ENCODE results near the gene TBC1D9B.

TBC1D9B gene

DNA sequence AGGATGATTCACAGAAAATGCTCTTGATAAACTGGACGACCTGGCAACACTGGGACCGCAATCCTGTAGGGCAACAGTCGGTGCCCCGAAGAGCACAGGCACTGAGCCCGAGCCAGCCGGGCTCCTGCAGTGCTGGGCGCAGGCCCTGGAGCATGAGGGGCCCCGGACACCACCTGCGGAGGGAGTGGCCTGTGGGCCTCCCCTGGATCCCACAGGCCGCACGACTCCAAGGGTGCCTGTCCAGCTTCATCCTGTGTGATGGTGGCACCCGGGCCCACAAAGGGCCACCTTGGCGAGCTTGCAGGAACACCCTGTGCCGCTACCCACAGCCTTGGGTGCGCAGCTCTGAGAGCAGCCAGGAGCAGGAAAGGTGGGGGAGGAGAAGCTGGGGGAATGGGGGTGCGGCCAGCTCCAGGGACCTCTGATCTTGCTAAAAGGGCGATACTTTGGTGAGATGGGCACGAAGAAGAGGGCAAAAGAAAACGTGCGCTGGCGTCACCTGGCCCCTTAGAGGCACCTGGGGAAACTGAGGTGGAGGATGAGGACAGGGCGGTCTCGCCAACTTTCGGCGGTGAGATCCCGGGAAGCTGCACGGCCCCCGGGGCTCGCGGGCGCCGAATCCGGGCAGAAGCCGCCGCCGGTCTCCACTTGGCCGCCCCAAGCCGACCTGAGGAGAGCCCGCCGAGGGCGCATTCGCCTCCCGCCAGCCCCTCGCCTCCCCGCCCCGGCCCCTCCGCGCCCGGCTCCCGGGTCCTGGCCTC is 722 bp downstream of the TBC1D9B start:
- DNase-seq (ENCODE audit: low spot score): no peak

- no peak for DNase-seq (ENCODE audit: low spot score)
These were observed 1.4 kb downstream of the TBC1D9B start for GRCh38 chr5:179906294-179906794.

GRCh38 chr5:179905161-179905560 is 2.5 kb downstream of the TBC1D9B start:
- no peak for DNase-seq (ENCODE audit: low spot score)

DNA sequence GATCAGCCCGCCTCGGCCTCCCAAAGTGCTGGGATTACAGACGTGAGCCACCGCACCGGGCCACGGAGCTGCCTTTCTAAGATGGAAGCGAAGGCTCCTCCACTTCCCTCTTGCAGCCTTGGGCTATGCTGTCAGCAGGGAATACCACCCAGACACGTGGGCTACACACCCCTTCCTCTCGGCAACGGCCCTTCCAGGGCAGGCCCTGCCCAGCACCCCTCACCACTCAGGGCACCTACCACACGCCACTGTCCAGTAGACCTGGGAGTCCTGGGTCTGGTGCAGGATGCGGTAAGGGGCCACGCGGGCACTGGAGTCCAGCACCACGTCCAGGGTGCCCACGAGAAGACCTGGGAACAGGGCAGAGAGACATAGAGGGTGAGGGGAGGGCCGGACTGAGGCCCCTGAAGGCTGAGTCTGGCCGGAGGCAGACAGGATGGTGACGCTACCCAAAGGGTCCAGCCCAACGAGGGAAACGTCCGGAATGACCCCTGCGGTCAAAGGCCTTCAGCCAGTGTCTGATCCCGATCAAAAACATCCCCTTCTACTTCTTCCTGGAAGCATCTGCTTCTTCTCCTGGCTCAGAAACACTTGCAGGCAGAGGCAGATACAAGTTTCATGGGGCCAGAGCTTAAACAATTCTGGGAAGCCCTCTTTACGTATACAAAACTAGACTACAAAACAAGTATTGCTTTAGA is 3.1 kb downstream of the TBC1D9B start:
- DNase-seq (ENCODE audit: low spot score): no peak

GRCh38 chr5:179902763-179903158 is 4.9 kb downstream of the TBC1D9B start:
- no peak for DNase-seq (ENCODE audit: low spot score)

DNA sequence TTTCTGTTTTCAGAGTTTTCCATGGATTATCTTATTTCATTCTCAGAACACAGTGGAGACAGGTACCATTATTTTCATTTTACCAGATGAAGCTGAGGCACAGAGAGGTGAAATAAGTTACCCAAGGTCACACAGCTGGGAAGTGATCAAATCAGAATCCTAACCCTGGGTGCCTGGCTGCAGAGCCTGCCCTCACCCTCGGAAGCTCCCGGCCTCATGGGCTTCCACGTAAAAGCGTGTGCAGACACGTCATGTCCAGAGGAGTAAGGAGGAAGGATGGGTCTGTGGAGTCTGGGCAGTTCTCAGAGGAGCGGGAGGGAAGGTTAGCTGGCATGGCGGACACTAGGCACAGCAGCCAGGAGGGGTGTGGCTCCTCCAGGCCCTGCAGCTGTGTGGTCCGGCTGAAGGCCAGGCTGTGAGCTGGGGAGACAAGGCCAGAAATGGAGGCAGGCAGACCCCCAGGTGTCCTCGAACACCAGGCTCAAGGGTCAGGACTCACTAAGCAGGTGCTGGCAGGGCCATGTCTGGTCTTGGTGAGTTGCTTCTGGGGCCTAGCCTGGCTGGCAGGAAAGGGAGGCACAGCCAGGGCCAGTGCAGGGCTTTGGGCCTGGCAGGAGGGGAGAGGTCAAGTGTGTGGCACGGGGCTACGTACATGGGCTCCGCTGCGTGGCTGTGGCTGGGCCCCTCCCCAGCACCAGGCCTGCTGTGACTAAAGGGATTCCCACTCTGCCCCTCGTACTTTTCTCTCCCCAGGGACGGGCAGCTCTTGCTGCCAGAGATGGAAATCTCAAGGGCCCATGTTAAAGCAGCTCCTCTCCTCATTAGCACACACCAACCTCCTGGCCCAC is 5.6 kb downstream of the TBC1D9B start:
- DNase-seq (ENCODE audit: low spot score): no peak

DNA sequence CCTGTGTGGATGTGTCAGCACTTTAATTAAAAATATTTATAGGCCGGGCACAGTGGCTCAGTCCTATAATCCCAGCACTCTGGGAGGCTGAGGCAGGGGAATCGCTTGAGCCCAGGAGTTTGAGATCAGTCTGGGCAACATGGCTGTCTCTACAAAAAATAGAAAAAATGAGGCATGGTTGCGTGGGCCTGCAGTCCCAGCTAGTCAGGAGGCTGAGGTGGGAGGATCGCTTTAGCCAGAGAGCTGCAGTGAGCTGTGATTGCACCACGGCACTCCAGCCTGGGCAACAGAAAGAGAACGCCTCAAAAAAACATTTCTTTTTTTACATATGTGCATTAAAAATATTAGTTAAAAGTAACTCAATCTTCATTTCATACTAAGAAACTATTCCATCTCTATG is 6.2 kb downstream of the TBC1D9B start:
- DNase-seq (ENCODE audit: low spot score): no peak

DNA sequence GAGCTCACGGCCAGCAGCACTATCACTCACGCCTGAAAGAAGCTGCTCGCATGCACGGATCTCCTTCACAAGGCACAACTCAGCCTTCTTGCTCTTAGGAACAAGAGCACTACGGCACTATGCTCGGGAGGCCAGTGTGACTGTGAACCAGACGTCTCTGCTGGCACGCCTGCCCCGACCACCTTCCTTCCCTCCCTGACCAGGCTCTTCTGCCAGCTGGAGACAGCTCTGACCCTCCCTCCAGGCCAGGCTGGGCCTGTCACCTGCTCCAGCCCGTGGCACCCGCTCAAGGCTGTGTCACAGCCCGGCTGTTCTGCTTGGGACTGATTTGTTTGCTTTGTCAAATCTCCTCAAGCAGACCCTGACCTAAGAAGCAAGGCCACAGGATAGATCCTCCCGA is 7.0 kb downstream of the TBC1D9B start:
- DNase-seq (ENCODE audit: low spot score): no peak

- no peak for DNase-seq (ENCODE audit: low spot score)
These were observed 7.5 kb downstream of the TBC1D9B start for GRCh38 chr5:179900206-179900605.

DNA sequence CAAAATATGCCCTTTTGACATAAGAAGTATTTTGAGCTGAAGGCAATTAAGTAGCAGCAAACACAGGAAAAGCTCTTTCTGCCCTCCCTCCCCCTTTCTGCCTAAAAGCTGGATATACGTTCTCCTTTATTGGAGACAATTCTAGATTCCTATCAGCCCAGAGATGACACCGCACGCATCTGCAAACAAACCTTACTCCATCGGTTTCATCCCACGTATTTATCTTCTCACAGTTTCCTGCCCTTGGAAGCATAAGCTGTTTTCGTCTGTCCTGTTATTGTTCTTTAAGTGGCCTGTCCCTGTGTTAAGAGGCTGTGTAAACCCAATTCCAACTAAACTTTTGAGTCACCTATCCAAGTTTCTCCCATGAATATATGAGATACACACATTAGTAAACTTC is 11.8 kb downstream of the TBC1D9B start:
- DNase-seq (ENCODE audit: low spot score): no peak

DNA sequence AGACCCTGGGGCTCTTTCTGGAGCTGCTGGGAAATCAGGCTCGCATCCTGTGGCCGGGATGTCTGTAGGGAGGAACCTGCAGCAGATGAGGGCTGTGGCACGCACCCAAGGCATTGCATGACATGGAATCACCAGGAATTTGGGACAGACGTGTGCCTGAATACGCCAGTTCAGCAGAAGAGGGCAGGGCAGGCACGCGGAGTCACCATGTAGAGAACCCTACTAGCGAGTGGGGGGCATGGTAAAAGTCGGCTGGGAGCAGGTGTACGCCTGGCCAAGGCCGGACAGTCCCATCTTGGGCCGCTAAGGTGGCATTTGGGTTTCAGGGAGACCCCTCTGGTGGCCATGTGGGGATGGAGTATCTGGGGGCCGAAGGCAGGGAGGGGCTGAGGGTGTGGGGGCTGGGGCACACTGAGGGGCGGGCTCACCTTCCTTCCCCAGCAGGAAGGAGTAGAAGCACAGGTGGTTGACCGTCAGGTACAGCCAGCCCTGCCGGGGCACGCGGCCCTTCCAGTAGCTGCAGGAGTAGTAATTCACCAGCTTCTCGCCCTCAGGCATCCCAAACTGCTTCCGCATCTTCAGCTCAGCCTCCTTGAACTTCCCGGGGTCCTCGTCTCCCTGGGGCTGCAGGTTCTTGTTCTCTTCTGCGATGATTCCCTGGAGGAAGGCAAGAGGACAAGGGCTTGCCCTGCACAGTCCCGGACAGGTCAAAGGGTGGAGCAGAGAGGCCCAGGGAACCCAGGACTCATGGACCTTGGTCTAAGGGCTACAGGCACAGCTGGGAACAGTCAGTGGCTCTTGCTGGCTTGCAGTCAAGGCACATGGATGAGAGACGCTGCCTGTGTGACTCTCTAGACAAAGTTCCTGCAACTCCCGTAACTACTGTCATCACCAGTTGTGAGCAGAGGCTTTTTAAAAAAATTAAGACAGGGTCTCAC is 13.5 kb downstream of the TBC1D9B start:
- DNase-seq (ENCODE audit: low spot score): no peak

- DNase-seq (ENCODE audit: low spot score): no peak
These were observed 14.4 kb downstream of the TBC1D9B start for GRCh38 chr5:179893076-179893957.

DNA sequence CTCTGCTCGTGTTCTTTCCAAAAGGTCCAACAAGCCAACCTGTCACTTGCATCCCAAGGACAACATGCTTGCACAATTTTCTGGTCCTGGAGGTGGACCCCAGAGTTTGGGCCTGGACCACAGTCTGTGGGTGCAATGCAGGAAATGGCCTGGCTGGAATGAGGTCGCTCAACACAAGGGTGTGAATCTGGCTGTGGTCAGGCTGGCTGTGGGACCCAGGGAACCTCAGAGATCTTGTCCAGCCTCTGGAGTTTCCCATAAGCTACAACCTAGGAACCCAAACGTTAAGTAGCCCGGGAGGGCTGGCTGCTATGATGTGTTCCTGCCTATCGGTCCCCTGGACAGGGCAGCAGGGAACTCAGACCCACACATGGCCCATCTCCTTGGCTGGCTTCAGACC is 15.4 kb downstream of the TBC1D9B start:
- DNase-seq (ENCODE audit: low spot score): no peak

DNA sequence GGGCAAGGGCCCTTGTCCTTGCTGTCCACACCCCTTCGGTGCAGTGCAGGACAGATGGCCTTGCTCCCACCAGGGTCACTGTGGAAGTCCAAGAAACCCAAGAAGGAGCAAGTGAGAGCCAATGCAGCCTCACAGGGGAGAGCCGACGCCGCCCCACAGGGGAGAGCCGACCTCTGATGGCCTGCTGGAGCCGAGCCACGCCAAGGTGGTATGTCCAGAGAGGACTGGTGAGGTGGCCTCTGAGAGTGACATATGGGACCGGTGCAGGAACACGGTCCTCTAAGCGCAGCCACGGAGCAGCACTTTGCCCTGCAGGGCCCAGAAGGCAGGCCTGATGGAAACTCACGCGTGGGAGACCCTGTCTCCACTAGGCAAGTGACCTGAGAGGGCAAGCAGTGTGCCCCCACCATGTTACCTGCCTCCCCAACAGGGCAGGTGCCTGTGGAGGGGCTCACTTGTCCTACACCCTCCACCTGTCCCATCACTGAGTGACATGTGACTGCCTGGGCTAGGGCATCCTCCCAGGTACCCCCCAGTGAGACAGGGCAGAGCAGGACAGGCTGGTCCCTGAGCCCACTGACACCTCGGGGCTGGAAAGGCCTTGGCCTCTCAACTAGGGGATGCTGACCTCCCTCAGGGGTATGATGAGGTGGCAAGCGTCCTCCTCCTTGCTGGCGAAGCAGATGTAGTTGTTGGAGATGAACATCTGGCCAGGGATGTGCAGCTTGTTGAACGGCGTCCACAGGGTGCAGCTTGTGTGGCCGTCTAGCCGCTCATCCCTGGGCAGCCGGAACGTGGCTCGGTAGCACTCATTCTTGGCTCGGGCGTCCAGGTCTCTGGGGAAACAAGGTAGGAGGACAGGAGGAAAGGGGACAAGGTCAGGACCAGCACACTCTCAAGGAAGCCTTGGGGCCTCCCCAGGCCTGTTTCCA is 16.7 kb downstream of the TBC1D9B start:
- no peak for DNase-seq (ENCODE audit: low spot score)

DNA sequence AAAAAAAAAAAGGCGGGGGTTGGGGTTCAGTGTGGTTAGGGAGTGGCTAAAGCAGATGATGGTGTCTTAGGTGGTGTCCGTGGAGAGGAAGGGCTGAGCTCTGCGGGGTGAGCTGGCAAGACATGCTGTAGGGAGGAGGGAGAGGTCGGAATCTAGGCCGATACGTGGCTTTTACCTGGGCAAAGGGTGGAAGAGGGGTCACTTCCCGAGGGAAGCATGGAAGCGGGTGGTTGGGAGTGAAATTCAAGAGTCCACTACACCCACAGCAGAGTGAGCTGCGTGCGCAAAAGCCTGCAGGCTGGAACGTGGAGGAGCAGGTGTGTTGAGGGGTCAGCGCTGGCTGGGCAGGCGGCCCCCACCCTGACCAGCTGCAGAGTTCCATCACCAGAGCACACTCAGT is 17.8 kb downstream of the TBC1D9B start:
- no peak for DNase-seq (ENCODE audit: low spot score)

DNA sequence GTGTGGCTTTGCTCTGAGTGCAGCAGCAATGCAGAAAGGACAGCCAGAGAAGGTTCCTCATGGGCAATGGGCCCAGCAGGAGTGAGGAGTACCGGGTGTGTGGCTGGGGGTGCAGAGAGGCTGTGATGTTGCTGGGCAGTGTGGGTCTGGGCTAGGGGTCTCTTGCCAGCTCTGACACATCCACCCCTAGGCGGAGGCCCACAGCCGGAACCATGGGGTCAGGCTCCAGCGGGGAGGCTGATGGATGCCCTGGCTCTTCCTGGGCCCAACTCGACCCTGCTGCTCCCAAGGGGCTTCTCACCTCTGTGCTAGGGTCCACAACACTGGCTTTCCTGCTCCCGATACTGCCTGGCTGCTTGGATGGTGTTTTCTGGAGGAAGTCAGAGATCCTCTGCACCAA is 19.9 kb downstream of the TBC1D9B start:
- no peak for DNase-seq (ENCODE audit: low spot score)

DNA sequence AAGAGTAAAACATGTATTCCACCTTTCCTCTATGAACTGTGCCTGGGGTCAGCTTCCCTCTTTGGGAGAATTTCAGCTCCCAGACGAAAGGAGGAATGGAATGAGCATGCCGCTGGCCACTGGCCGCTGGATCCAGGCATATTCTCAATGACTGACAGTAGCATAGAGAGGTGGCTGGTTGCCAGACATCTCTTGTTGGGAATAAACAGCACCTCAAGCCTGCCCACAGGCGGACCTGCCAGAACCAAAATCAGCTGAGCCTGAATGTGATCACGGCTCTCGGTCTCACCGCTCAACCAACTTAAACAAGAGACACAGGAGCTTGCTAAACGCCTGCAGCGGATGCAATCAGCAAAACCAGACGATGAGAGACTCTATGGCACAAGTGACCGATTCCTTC is 20.6 kb downstream of the TBC1D9B start:
- DNase-seq (ENCODE audit: low spot score): no peak

- no peak for DNase-seq (ENCODE audit: low spot score)
These were observed 21.3 kb downstream of the TBC1D9B start for GRCh38 chr5:179886190-179886911.
